GM12864 (cell line): ENCODE measurements around the gene ABHD17B.

Source experiments
- DNase-seq: peaks from one replicate; pipeline ENCODE4 v3.0.0-alpha.2; 2011; ENCODE audit warnings: low read depth
- H3K4me3 ChIP-seq: 2 replicates; pipeline ENCODE4 v1.5.1; 2011; ENCODE audit warnings: mild to moderate bottlenecking, low read depth, low read length, control low read depth
- TF ChIP-seq, protein P1 (sequence below): IDR thresholded peaks from 2 replicates; pipeline ENCODE4 v1.5.1; 2011; ENCODE audit warnings: low read depth, mild to moderate bottlenecking, moderate library complexity, low read length, control low read depth, inconsistent platforms; ENCODE audit errors: missing control alignments

ABHD17B gene

DNA sequence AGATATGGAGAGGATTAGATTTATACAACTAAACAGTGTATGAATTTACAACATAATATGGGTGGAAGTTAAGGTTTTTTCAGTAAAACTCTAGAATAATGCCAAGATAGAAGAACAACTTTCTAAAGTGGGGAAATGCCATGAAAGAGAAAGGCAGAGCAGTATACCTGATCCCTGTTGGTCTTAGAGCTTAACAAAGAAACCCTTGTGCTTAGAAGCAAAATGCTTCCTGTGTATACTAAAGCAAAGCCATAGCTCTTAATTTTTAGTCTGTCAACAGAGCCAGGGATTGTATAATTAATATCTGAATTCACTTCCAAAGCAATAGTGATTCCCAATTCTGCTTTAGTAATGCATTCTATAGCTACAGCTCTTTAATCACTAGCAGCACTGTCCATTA, 14.8 kb upstream of the ABHD17B start:
- no peak overlapping the region for H3K4me3 ChIP-seq
- TF ChIP-seq, protein P1, sequence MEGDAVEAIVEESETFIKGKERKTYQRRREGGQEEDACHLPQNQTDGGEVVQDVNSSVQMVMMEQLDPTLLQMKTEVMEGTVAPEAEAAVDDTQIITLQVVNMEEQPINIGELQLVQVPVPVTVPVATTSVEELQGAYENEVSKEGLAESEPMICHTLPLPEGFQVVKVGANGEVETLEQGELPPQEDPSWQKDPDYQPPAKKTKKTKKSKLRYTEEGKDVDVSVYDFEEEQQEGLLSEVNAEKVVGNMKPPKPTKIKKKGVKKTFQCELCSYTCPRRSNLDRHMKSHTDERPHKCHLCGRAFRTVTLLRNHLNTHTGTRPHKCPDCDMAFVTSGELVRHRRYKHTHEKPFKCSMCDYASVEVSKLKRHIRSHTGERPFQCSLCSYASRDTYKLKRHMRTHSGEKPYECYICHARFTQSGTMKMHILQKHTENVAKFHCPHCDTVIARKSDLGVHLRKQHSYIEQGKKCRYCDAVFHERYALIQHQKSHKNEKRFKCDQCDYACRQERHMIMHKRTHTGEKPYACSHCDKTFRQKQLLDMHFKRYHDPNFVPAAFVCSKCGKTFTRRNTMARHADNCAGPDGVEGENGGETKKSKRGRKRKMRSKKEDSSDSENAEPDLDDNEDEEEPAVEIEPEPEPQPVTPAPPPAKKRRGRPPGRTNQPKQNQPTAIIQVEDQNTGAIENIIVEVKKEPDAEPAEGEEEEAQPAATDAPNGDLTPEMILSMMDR: no peak
- DNase-seq: no peak

DNA sequence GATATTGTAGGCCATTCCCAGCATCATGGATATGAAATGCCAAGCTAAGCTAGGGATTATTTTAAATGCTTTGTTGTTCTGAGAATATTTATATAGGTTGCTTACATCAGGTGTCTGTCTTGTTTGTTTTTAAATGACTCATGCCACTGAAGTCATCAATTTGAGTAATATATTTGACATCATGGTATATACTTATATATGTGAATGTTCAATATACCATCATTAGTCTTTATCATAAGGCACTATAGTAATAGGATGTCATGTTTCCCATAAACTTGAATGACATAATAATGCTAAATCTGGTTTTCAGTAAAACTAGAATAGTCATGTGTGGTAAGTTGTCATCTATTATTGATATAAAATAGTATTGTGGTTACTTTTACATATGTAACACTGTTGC, 13.6 kb upstream of the ABHD17B start:
- DNase-seq: no peak
- H3K4me3 ChIP-seq: no peak overlapping the region
- TF ChIP-seq, protein P1: no peak

DNA sequence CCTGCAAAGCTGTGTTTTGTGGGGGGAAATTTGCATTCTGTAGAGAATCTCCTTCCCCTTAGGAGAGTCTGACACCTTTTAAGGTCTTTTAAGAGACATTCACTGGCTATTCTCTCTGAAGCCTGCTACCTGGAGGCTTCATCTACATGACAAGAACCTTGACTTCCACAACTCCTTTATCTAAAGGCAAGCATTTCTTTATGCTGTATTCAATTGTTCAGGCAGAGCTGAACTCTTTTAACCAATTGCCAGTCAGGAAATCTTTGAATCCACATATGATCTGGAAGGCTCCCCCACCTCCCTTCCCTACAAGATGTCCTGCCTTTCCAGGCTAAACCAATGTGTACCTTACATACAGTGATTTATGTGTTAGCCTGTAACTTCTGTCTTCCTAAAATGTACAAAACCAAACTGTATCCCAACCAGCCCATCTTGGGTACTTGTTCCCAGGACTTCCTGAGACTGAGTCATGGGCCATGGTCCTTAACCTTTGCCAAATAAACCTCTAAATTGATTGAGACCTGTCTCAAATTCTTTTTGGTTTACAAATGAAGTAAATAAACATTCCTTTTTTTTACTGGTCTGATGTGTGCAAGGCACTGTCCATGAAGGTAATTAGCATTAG, 10.3 kb upstream of the ABHD17B start:
- TF ChIP-seq, protein P1: no peak
- H3K4me3 ChIP-seq: no peak overlapping the region
- no peak for DNase-seq

DNA sequence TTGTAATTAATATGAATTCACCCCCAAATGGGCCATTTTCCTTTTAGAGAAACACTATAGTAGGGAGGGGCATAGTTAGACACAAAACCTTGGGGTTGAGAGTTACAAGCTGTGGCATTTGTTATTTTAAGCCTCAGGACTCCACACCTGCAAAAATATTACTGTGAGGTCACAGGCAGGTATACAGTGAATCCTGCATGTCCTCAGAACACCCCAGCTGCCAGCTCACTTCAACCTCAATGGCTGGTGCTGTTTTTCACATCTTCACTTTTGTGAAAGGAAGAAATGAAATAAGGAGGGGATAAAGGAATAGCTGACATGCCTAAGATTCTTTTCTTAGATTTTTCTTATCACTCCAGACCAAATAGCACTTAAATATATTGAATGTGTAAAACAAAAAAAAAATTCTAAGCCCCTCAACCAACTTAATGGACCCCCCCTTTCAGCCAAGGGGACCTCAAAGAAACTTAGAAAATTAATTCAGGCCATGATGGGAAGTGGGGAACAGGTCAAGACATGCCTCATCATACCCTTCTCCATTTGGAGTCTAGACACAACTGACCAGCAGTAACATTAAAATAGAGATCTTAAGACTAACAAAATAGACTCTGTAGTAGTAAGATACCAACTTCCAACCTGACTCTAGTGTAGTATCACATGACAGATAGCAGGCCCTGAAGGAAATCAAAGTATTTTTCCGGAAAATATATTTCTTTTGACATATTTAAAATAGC, 9.6 kb upstream of the ABHD17B start:
- DNase-seq: no peak
- H3K4me3 ChIP-seq: no peak overlapping the region
- TF ChIP-seq, protein P1: no peak

DNA sequence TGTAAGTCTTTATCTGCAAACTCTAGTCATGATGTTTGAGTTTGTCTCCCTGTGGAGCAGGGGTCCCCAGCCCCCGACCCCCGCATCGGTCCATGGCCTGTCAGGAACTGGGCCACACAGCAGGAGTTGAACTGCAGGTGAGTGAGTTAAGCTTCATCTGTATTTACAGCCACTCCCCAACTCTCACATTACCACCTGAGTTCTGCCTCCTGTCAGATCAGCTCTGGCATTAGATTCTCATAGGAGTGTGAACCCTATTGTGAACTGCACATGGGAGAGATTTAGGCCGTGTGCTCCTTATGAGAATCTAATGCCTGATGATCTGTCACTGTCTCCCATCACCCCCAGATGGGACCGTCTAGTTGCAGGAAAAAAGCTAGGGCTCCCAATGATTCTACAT, 7.4 kb upstream of the ABHD17B start:
- H3K4me3 ChIP-seq: no peak overlapping the region
- TF ChIP-seq, protein P1: no peak
- DNase-seq: no peak

DNA sequence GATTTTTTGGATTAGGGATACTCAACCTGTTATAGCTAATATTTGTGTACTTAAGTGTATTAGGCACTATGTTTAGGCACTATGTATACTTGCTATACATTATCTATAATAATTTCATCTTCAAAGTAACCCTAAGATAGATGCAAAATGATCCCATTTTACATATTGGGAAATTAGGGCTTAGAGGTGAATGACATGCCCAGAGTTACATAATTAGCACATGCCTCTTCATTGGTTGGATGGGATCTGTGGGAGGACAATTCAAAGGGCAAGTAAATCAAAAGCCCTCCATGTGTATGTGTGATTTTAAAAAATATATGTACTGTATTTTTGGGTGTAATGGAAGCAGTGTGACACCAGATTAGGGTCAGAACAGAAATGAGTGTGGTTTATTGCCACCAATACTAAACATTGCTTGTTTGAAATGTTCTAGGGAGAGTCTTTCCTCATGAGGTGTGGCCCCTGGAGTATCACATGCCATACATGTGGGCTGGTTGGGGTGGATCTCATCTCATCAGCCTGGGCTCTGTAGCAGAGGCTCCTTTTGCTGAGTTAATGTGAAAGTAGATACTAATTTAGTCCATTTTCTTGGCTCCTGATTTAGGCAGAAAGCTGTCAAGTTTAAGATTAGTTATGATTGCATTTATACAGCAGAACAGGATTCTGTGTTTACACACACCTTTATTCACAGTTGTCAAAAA, 6.0 kb upstream of the ABHD17B start:
- no peak overlapping the region for H3K4me3 ChIP-seq
- TF ChIP-seq, protein P1: no peak
- DNase-seq: no peak
